A673 (cell line): ENCODE results near the gene PPP1CA. TPM values are rescaled to one million over a fixed set of nuclear protein-coding genes. Genes with fewer than 3 reads are reported as not detected.

ENCODE experiments used
- BruUV-seq: library from RNA; stranded (reverse); fragments of 400-500 nt; replicated peaks from 2 replicates; lab custom pipeline; 2021; lab: Mats Ljungman, UMichigan
- CTCF ChIA-PET: fragments of 300-600 bp; sonication (Branson Sonifier 250); formaldehyde crosslinking; loops from one replicate; lab custom pipeline; 2022; ENCODE audit warnings: antibody characterized with exemption; lab: Charles Lee
- POLR2A ChIA-PET: fragments of 300-600 bp; sonication (Branson Sonifier 250); formaldehyde crosslinking; loops from one replicate; lab custom pipeline; 2022; ENCODE audit warnings: antibody characterized with exemption; ENCODE audit not compliant: low non-redundant PET; lab: Charles Lee
- DNase-seq: peaks from one replicate; pipeline ENCODE4 v3.0.0-alpha.2; 2015; ENCODE audit warnings: low spot score
- H3K27ac ChIP-seq: fragments of 200-600 bp; sonication (generic); 2 replicates; pipeline ENCODE4 v1.5.1; 2016; ENCODE audit warnings: mixed run types, low read depth, mild to moderate bottlenecking, mixed read lengths, antibody characterized with exemption, low read length; ENCODE audit not compliant: poor library complexity, severe bottlenecking
- H3K27me3 ChIP-seq: fragments of 200-600 bp; sonication (generic); replicated peaks from 2 replicates; pipeline ENCODE4 v1.6.1; 2017; ENCODE audit warnings: mixed run types, low read depth, mild to moderate bottlenecking, mixed read lengths, antibody characterized with exemption, low read length; ENCODE audit not compliant: insufficient read depth, poor library complexity
- H3K36me3 ChIP-seq: fragments of 200-600 bp; sonication (generic); 2 replicates; pipeline ENCODE4 v1.6.1; 2016; ENCODE audit warnings: mixed run types, mild to moderate bottlenecking, mixed read lengths, antibody characterized with exemption, low read length; ENCODE audit not compliant: insufficient read depth, poor library complexity, severe bottlenecking
- H3K4me1 ChIP-seq: fragments of 200-600 bp; sonication (generic); 2 replicates; pipeline ENCODE4 v1.6.1; 2017; ENCODE audit warnings: mixed run types, mild to moderate bottlenecking, mixed read lengths, antibody characterized with exemption, low read length; ENCODE audit not compliant: insufficient read depth, poor library complexity, severe bottlenecking
- H3K4me3 ChIP-seq: fragments of 200-600 bp; sonication (generic); 2 replicates; pipeline ENCODE4 v1.5.1; 2016; ENCODE audit warnings: low read depth, mixed run types, mild to moderate bottlenecking, mixed read lengths, low read length; ENCODE audit not compliant: poor library complexity, severe bottlenecking
- H3K9me3 ChIP-seq: fragments of 200-600 bp; sonication (generic); 2 replicates; pipeline ENCODE4 v1.6.1; 2016; ENCODE audit warnings: mixed run types, low read depth, mild to moderate bottlenecking, mixed read lengths, antibody characterized with exemption, low read length; ENCODE audit not compliant: poor library complexity, severe bottlenecking
- EZH2 ChIP-seq: fragments of 200-600 bp; sonication (generic); IDR thresholded peaks from 2 replicates; pipeline ENCODE4 v1.6.1; 2017; ENCODE audit warnings: borderline replicate concordance, low read depth, mild to moderate bottlenecking, mixed read lengths, antibody characterized with exemption, low read length; ENCODE audit not compliant: poor library complexity, severe bottlenecking
- intact Hi-C: fragments of 100-400 bp; cut with micrococcal nuclease; formaldehyde crosslinking; loops from one replicate; pipeline ENCODE4 v1.10.0; 2022; ENCODE audit not compliant: unreplicated experiment
- total RNA-seq: library from RNA; stranded (reverse); gene quantifications from 2 replicates; pipeline ENCODE4 v1.2.3, GENCODE V29; 2021
- TF ChIP-seq, protein P1 (sequence below): fragments of 300-800, 200-600 bp; sonication (generic); conservative IDR thresholded peaks from 2 replicates; pipeline ENCODE4 v1.5.1; 2017; ENCODE audit warnings: low read depth, mild to moderate bottlenecking, antibody characterized with exemption, low read length, moderate library complexity, mixed read lengths

Gene PPP1CA
- total RNA-seq, 1 experiment from 2014 or later: 239 TPM

DNA sequence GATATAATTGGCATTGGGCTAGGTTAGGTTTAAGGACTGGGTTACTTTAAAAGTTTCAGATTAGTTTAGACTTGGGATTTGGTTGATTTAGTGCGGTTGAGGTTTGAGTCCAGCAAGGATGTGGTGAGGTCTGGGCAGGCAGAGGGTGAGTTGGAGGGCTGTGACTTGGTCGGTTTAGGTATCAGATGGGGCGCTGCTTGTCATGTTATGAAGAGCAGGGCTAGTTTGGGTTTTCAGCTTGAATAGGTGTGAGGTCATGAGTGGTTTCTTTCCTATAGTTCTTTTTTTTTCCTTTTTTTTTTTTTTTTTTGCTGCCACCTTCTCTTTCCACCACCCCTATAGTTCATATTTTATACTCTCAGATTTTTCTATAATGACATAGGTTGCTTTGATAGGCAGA is 33.0 kb downstream of the PPP1CA start:
- DNase-seq: no peak
- Histone ChIP-seq H3K4me1 (peaks cover 38% of the 10 kb centered on the region), H3K27ac (no peak overlapping the region), H3K9me3 (no peaks in the 10 kb centered on the region), H3K4me3 (no peak overlapping the region), H3K36me3 (no peaks in the 10 kb centered on the region), H3K27me3 (no peaks in the 10 kb centered on the region)
- CTCF ChIA-PET: interaction anchor here (1.2 kb wide), 1 partner anchor 33 kb away, joined by 8 read pairs; no protein-coding TSS in a partner anchor
- no TSS peak for BruUV-seq
- POLR2A ChIA-PET: no interaction called here
- intact Hi-C loops: no loop called here
- TF ChIP-seq, protein P1, sequence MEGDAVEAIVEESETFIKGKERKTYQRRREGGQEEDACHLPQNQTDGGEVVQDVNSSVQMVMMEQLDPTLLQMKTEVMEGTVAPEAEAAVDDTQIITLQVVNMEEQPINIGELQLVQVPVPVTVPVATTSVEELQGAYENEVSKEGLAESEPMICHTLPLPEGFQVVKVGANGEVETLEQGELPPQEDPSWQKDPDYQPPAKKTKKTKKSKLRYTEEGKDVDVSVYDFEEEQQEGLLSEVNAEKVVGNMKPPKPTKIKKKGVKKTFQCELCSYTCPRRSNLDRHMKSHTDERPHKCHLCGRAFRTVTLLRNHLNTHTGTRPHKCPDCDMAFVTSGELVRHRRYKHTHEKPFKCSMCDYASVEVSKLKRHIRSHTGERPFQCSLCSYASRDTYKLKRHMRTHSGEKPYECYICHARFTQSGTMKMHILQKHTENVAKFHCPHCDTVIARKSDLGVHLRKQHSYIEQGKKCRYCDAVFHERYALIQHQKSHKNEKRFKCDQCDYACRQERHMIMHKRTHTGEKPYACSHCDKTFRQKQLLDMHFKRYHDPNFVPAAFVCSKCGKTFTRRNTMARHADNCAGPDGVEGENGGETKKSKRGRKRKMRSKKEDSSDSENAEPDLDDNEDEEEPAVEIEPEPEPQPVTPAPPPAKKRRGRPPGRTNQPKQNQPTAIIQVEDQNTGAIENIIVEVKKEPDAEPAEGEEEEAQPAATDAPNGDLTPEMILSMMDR: no peak
- TF ChIP-seq EZH2: no peak

DNA sequence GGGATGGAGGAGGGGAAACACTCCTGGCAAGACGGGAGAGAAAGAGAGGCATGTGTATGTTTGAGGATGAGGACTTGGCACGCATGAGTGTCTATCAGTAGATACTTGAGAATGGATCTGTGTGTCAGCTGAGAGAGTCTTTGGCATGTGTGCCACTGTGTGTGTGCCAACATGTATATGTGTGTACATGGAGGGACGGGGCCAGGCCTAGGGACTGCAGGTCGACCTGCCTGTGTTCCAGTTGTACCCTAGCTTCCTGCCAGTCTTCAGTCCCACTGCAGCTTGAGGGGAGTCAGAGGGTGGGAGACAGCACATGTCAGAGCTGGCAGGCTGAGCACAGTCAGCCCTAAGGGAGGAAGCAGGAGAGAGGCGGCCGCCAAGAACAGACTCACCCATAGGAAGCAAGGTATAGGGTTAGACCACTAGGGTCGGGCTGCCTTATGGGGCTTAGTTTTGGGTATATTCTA is 33.9 kb downstream of the PPP1CA start:
- no TSS peak for BruUV-seq
- H3K4me1 ChIP-seq: peaks cover 35% of the 10 kb centered on the region

DNA sequence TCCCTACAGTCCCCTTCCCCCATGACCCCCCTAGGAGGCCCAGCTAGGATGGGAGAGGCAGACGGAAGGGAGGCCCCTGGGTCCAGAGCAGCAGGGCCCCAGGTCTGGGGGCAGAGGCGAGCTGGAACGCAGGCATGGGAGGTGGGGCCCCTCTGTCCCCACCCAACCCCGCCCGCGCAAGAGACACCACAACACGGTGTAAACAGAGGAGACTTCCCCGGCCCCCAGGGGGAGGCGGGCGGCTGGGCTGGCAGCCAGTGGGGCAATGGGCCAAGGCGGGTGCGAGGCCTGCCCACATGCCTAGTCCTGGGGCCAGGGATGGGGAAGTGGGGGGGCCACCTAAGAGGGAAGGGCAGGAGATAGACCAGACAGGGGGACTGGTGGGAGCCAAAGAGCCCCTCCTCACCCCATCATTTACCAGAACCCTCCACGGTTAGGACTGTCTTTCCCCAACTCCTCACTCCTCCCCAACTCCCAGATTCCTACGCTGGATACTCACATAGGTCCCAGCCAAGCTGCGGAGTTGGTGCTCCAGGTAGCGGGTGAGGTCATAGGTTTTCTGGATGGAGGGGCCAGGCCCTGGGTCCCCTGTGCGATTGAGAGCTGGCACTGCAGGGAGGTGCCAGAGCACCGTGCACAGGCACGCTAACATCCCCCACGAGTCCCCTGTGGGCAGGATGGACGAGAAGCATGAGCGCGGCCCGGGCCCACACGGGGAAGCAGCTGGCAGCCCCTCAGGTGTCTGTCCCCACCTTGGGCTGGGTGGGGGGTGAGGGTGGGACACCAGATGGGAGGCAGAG is 34.5 kb downstream of the PPP1CA start:
- DNase-seq: no peak
- TF ChIP-seq, protein P1: no peak
- TF ChIP-seq EZH2: no peak
- Histone ChIP-seq H3K4me1 (peaks cover 34% of the 10 kb centered on the region), H3K27ac (no peak overlapping the region), H3K9me3 (no peaks in the 10 kb centered on the region), H3K27me3 (no peaks in the 10 kb centered on the region), H3K4me3 (no peak overlapping the region), H3K36me3 (no peaks in the 10 kb centered on the region)
- intact Hi-C loops: no loop called here
- POLR2A ChIA-PET: no interaction called here
- CTCF ChIA-PET: interaction anchor here (1.2 kb wide), 1 partner anchor 34 kb away, joined by 8 read pairs; no protein-coding TSS in a partner anchor
- BruUV-seq: no TSS peak

More for the DNA sequence above, 33.9 kb downstream of the PPP1CA start:
- Histone ChIP-seq H3K36me3 (no peaks in the 10 kb centered on the region), H3K27me3 (no peaks in the 10 kb centered on the region), H3K4me3 (no peak overlapping the region), H3K27ac (no peak overlapping the region), H3K9me3 (no peaks in the 10 kb centered on the region)
- intact Hi-C loops: no loop called here
- TF ChIP-seq, protein P1: no peak
- no peak for TF ChIP-seq EZH2
- POLR2A ChIA-PET: no interaction called here
- CTCF ChIA-PET: interaction anchor here (1.2 kb wide), 1 partner anchor 33 kb away, joined by 8 read pairs; no protein-coding TSS in a partner anchor
- DNase-seq: no peak
